MCF 10A (cell line): ENCODE results near the gene GRIFIN. TPM values are rescaled to one million over a fixed set of nuclear protein-coding genes. Genes with fewer than 3 reads are reported as not detected.

Experiments
- BruUV-seq: library from RNA; stranded (reverse); fragments of 400-500 nt; replicated peaks from 2 replicates; lab custom pipeline; 2021; lab: Mats Ljungman, UMichigan
- CTCF ChIA-PET: fragments of 300-600 bp; sonication (Branson Sonifier 250); formaldehyde crosslinking; extraction: SDS; loops from one replicate; lab custom pipeline; 2021; ENCODE audit warnings: antibody characterized with exemption, inconsistent platforms; lab: Yijun Ruan, JAX
- POLR2A ChIA-PET: fragments of 300-600, 350-650 bp; sonication (Branson Sonifier 250); formaldehyde crosslinking; extraction: SDS; loops from one replicate; lab custom pipeline; 2020; ENCODE audit warnings: antibody characterized with exemption, inconsistent platforms; lab: Yijun Ruan, JAX
- DNase-seq: peaks from one replicate; pipeline ENCODE4 v3.0.0-alpha.2; 2018; ENCODE audit not compliant: unreplicated experiment
- H3K27ac Mint-ChIP-seq: one replicate; pipeline ENCODE4 v1.8.0; 2022; ENCODE audit warnings: mild to moderate bottlenecking, low read depth, mixed read lengths; ENCODE audit not compliant: unreplicated experiment
- H3K27me3 Mint-ChIP-seq: one replicate; pipeline ENCODE4 v1.8.0; 2022; ENCODE audit warnings: mixed read lengths; ENCODE audit not compliant: insufficient read depth, unreplicated experiment
- H3K36me3 Mint-ChIP-seq: one replicate; pipeline ENCODE4 v1.8.0; 2022; ENCODE audit warnings: mild to moderate bottlenecking, moderate library complexity, mixed read lengths; ENCODE audit not compliant: insufficient read depth, unreplicated experiment
- H3K4me1 Mint-ChIP-seq: one replicate; pipeline ENCODE4 v1.8.0; 2022; ENCODE audit warnings: mixed read lengths; ENCODE audit not compliant: insufficient read depth, unreplicated experiment
- H3K4me3 Mint-ChIP-seq: one replicate; pipeline ENCODE4 v1.8.0; 2022; ENCODE audit warnings: mild to moderate bottlenecking, moderate library complexity, mixed read lengths; ENCODE audit not compliant: unreplicated experiment
- H3K9me3 Mint-ChIP-seq: one replicate; pipeline ENCODE4 v1.8.0; 2022; ENCODE audit warnings: mixed read lengths; ENCODE audit not compliant: unreplicated experiment
- intact Hi-C: fragments of 100-400 bp; cut with micrococcal nuclease; formaldehyde crosslinking; loops from 2 replicates; pipeline ENCODE4 v1.14.1; 2022
- total RNA-seq: library from RNA; stranded (reverse); gene quantifications from 2 replicates; pipeline ENCODE4 v1.2.3, GENCODE V29; 2022
- TF ChIP-seq, protein P1 (sequence below): fragments of 200-600 bp; IDR thresholded peaks from one replicate; pipeline ENCODE4 v1.8.0; 2022; ENCODE audit warnings: antibody characterized with exemption, mild to moderate bottlenecking; ENCODE audit not compliant: unreplicated experiment

Gene GRIFIN
- total RNA-seq, 1 experiment from 2014 or later = not detected

GRCh38 chr7:2450198-2451107, 25.7 kb downstream of the GRIFIN start:
- intact Hi-C loops = loop anchor here (1.0 kb wide), 3 partner anchors 19 to 259 kb away; no protein-coding TSS in a partner anchor
- H3K27ac Mint-ChIP-seq = peak overlapping the region; percentile 16
- H3K4me3 Mint-ChIP-seq = no peak overlapping the region
- no TSS peak for BruUV-seq
- no peaks in the 10 kb centered on the region for H3K27me3 Mint-ChIP-seq
- ChIA-PET POLR2A (interaction anchor here (0.7 to 1.2 kb wide), 5 partner anchors 109 to 809 kb away, joined by 3 to 5 read pairs (median 3); no protein-coding TSS in a partner anchor), CTCF (interaction anchor here (0.6 to 6.2 kb wide), 19 partner anchors 8 to 1037 kb away, joined by 3 to 61 read pairs (median 3); no protein-coding TSS in a partner anchor)
- TF ChIP-seq, protein P1, sequence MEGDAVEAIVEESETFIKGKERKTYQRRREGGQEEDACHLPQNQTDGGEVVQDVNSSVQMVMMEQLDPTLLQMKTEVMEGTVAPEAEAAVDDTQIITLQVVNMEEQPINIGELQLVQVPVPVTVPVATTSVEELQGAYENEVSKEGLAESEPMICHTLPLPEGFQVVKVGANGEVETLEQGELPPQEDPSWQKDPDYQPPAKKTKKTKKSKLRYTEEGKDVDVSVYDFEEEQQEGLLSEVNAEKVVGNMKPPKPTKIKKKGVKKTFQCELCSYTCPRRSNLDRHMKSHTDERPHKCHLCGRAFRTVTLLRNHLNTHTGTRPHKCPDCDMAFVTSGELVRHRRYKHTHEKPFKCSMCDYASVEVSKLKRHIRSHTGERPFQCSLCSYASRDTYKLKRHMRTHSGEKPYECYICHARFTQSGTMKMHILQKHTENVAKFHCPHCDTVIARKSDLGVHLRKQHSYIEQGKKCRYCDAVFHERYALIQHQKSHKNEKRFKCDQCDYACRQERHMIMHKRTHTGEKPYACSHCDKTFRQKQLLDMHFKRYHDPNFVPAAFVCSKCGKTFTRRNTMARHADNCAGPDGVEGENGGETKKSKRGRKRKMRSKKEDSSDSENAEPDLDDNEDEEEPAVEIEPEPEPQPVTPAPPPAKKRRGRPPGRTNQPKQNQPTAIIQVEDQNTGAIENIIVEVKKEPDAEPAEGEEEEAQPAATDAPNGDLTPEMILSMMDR = no peak
- H3K4me1 Mint-ChIP-seq = no peaks in the 10 kb centered on the region
- peaks cover 4% of the 10 kb centered on the region for H3K36me3 Mint-ChIP-seq
- H3K9me3 Mint-ChIP-seq = no peaks in the 10 kb centered on the region
- DNase-seq = no peak

- TF ChIP-seq, protein P1 = no peak
- no TSS peak for BruUV-seq
- CTCF ChIA-PET = interaction anchor here (2.9 kb wide), 1 partner anchor 23 kb away, joined by 21 read pairs; no protein-coding TSS in a partner anchor
- Mint-ChIP-seq H3K4me1 (no peaks in the 10 kb centered on the region), H3K27ac (no peak overlapping the region), H3K36me3 (peaks cover 4% of the 10 kb centered on the region), H3K4me3 (no peak overlapping the region), H3K9me3 (no peaks in the 10 kb centered on the region), H3K27me3 (no peaks in the 10 kb centered on the region)
- intact Hi-C loops = no loop called here
- no peak for DNase-seq
- POLR2A ChIA-PET = no interaction called here
Measured at GRCh38 chr7:2446676-2447075, 29.5 kb downstream of the GRIFIN start.

DNA sequence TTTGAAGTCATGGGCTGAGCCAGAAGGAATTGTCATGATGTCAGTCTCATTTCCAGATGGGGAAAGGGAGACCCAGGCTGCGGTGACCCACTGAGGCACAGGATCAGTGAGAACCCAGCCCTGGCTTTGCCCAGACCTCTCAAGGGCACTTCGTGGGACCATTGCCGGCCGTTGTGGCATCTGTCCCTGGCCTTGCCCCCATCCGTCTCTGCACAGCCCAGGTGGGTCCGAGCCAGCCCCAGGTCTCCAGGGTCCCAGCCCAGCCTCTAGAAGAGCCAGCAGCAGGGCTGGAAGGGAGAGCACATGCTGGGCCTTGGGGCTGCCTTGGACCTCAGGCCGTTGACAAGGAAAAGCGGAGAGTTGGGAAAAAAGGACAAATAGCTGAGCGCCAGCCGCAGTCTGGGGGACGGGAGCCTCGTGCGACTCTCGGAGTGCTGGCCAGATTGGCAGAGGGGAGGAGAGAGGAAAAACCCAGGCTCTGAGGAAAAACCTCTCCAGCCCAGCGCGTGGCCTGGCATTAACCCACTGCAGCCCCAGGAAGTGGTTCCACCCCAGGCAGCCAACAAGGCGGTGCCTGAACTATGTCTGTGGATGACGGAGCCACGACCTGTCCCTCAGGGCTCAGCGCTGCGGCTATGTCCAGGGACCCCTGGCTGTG, 30.2 kb downstream of the GRIFIN start:
- H3K27ac Mint-ChIP-seq = no peak overlapping the region
- CTCF ChIA-PET = no interaction called here
- no peak overlapping the region for H3K4me3 Mint-ChIP-seq
- H3K27me3 Mint-ChIP-seq = no peaks in the 10 kb centered on the region
- POLR2A ChIA-PET = no interaction called here
- peaks cover 4% of the 10 kb centered on the region for H3K36me3 Mint-ChIP-seq
- H3K9me3 Mint-ChIP-seq = no peaks in the 10 kb centered on the region
- TF ChIP-seq, protein P1 = no peak
- no peak for DNase-seq
- no peaks in the 10 kb centered on the region for H3K4me1 Mint-ChIP-seq
- intact Hi-C loops = no loop called here
- no TSS peak for BruUV-seq

DNA sequence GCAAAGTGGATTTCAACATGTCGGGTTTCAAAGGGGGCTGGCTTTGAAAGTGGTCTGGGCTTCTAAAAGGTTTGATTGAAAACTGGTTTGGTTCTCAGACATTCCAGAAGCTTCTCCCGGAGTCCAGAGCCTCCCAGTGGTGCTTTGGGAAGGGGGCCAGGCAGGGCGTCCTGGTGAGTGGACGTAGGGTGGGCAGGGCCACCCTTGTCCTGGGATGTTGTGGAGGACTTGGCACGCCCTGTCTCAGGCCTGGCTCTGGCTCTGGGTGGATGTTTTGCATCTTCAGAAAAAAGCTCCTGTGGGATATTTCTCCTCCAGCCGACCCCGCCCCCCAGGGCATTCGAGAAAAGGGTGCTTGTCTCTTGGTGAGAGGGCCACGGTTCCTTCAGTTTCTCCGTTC, 31.2 kb downstream of the GRIFIN start:
- ChIA-PET POLR2A (no interaction called here), CTCF (interaction anchor here (1.7 kb wide), 1 partner anchor 236 kb away, joined by 3 read pairs; no protein-coding TSS in a partner anchor)
- H3K27ac Mint-ChIP-seq = no peak overlapping the region

More for the DNA sequence above, 31.2 kb downstream of the GRIFIN start:
- no peak for DNase-seq
- H3K36me3 Mint-ChIP-seq = peaks cover 4% of the 10 kb centered on the region
- TF ChIP-seq, protein P1 = no peak
- BruUV-seq = no TSS peak
- intact Hi-C loops = no loop called here
- no peaks in the 10 kb centered on the region for H3K4me1 Mint-ChIP-seq
- no peaks in the 10 kb centered on the region for H3K27me3 Mint-ChIP-seq
- no peaks in the 10 kb centered on the region for H3K9me3 Mint-ChIP-seq
- no peak overlapping the region for H3K4me3 Mint-ChIP-seq
